ENCODE data around the gene ESD.

ESD gene

GRCh38 chr13:46831588-46832194 is 34.7 kb upstream of the ESD start:
- DNase-seq (ENCODE audit: low spot score) = peak; percentile 34
- H3K27ac ChIP-seq = no peak overlapping the region
- TF ChIP-seq, protein P1, sequence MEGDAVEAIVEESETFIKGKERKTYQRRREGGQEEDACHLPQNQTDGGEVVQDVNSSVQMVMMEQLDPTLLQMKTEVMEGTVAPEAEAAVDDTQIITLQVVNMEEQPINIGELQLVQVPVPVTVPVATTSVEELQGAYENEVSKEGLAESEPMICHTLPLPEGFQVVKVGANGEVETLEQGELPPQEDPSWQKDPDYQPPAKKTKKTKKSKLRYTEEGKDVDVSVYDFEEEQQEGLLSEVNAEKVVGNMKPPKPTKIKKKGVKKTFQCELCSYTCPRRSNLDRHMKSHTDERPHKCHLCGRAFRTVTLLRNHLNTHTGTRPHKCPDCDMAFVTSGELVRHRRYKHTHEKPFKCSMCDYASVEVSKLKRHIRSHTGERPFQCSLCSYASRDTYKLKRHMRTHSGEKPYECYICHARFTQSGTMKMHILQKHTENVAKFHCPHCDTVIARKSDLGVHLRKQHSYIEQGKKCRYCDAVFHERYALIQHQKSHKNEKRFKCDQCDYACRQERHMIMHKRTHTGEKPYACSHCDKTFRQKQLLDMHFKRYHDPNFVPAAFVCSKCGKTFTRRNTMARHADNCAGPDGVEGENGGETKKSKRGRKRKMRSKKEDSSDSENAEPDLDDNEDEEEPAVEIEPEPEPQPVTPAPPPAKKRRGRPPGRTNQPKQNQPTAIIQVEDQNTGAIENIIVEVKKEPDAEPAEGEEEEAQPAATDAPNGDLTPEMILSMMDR (conservative IDR thresholded peaks at IDR 0.05; ENCODE audit: low read depth) = peak; percentile 78
- CTCF ChIA-PET = interaction anchor here (0.7 to 1.0 kb wide), 2 partner anchors 130 to 609 kb away, joined by 3 read pairs; no protein-coding TSS in a partner anchor
- POLR2A ChIA-PET (ENCODE audit: low non-redundant PET) = no interaction called here

DNA sequence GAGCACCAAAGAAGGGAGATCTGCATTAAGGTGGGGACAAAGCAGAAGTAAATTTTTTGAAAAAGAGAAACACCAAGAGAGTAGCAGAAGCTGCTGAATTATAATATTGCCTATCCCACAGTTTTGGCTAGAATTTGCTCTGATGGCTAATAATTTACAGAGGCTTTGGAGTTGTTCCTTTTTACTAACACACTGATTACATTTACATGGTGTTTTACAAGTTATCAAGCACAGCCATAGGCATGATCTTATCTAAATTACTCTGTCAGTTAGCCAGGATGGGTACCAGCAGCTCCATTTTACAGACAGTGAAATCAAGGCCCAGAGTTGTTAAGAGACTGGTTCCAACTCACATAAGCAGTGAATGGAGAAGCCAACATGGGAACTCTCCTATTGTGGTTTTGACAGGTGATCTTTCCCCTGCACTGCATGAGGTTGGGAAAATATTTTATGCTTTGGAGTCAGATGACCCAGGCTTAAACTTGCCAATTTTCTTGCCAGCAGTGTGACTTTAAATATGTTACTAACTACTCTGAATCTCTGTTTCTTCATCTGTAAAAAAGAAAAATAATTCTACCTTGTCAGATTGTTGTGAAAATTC is 33.5 kb upstream of the ESD start:
- ChIA-PET POLR2A (ENCODE audit: low non-redundant PET) (no interaction called here), CTCF (interaction anchor here (1.0 kb wide), 1 partner anchor 131 kb away, joined by 3 read pairs; no protein-coding TSS in a partner anchor)
- TF ChIP-seq, protein P1 (conservative IDR thresholded peaks at IDR 0.05; ENCODE audit: low read depth) = no peak
- H3K27ac ChIP-seq = no peak overlapping the region
- DNase-seq (ENCODE audit: low spot score) = no peak

DNA sequence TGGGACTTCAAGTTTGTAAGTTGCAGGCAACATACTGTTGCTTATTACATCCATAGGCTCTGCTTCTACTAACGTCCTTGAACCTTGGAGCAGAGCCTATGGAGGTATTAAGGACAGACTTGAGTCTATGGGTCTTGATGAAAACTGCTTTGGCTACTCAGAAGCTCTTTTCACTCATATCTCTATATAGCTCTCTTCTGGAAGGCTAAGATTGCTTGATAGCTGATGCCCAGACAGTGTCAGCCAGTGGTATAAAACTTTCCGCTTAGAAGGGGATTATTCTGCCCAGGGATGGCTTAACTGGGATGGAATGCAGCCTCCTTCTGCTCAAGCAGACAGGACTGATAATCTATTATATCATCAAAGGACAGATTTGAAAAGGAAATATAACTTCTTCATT is 25.6 kb upstream of the ESD start:
- TF ChIP-seq, protein P1 (conservative IDR thresholded peaks at IDR 0.05; ENCODE audit: low read depth) = no peak
- CTCF ChIA-PET = no interaction called here
- H3K27ac ChIP-seq = no peak overlapping the region
- no peak for DNase-seq (ENCODE audit: low spot score)
- POLR2A ChIA-PET (ENCODE audit: low non-redundant PET) = no interaction called here

GRCh38 chr13:46817838-46818476 is 21.0 kb upstream of the ESD start:
- no peak for DNase-seq (ENCODE audit: low spot score)
- H3K27ac ChIP-seq = no peak overlapping the region
- TF ChIP-seq, protein P1 (conservative IDR thresholded peaks at IDR 0.05; ENCODE audit: low read depth) = no peak
- POLR2A ChIA-PET (ENCODE audit: low non-redundant PET) = no interaction called here
- CTCF ChIA-PET = no interaction called here

DNA sequence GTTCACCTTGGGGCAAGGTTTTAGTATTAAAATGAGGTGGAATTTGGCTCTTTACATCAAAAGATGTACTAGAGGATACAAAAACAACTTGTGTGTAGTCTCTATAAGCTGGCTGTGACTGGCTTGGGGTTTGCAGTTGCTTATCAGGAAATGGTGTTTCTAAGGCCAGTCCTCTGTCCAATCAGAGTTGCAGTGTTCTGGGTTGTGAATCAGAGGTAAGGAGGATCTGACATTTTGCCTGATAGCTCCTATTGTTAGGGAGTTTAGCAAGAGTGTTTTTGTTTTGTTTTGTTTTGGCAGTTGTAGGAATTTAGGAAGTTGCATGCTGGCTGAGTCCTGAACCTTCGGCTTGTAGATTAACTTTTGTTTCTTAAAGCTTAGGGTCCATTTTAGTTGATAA is 20.1 kb upstream of the ESD start:
- TF ChIP-seq, protein P1 (conservative IDR thresholded peaks at IDR 0.05; ENCODE audit: low read depth) = no peak
- ChIA-PET POLR2A (ENCODE audit: low non-redundant PET) (no interaction called here), CTCF (no interaction called here)
- no peak overlapping the region for H3K27ac ChIP-seq
- no peak for DNase-seq (ENCODE audit: low spot score)

DNA sequence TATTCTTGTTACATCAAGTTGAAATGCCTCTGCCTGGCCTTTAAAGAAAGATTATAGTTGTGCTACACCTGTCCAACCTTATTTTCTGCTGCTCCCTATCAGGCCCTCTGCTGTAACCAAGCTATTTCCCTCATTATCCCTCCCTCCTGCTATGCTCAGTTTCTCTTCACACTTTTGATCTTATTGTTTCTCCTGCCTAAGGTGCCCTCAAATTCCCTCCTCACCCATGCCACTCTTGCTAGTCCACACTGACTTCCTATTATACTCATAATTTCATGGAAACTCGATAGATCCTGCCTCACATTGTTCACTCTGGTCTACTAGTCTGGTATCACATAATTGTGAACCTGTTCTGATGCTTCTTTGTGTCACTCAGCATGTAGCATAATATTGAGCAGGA is 19.4 kb upstream of the ESD start:
- CTCF ChIA-PET = no interaction called here
- no peak overlapping the region for H3K27ac ChIP-seq
- POLR2A ChIA-PET (ENCODE audit: low non-redundant PET) = no interaction called here
- no peak for DNase-seq (ENCODE audit: low spot score)
- TF ChIP-seq, protein P1 (conservative IDR thresholded peaks at IDR 0.05; ENCODE audit: low read depth) = no peak

Measured in RWPE1 (cell line).